HG02798 (cell line): ENCODE measurements around the gene ENOX1.
A peak's percentile ranks its signal among the peaks of the same experiment; 100 is the strongest.
"Not testable (repeated sequence)": the region's sequence is repeated elsewhere in the genome, so short reads cannot be mapped to it uniquely, and the experiment has no call there.

ENCODE experiments used
- ATAC-seq: cut with Tn5 transposase; IDR thresholded peaks from one replicate; pipeline ENCODE4 v1.9.1; 2021; ENCODE audit warnings: mild to moderate bottlenecking; ENCODE audit not compliant: unreplicated experiment, poor library complexity

The ENOX1 gene

GRCh38 chr13:43446126-43446525 is 340.6 kb downstream of the ENOX1 start:
- ATAC-seq, result no peak

- no peak for ATAC-seq
These were observed 341.1 kb downstream of the ENOX1 start for GRCh38 chr13:43445668-43446067.

- no peak for ATAC-seq
These were observed 342.7 kb downstream of the ENOX1 start for GRCh38 chr13:43444081-43444480.

- ATAC-seq, result no peak
These were observed 344.8 kb downstream of the ENOX1 start for GRCh38 chr13:43441899-43442499.

- no peak for ATAC-seq
These were observed 345.3 kb downstream of the ENOX1 start for GRCh38 chr13:43441464-43441863.

GRCh38 chr13:43434191-43434590 is 352.6 kb downstream of the ENOX1 start:
- ATAC-seq, result no peak

GRCh38 chr13:43433691-43434141 is 353.1 kb downstream of the ENOX1 start:
- ATAC-seq, result no peak

GRCh38 chr13:43432958-43433357 is 353.8 kb downstream of the ENOX1 start:
- no peak for ATAC-seq

- no peak for ATAC-seq
These were observed 354.9 kb downstream of the ENOX1 start for GRCh38 chr13:43431841-43432240.

GRCh38 chr13:43431290-43431716 is 355.5 kb downstream of the ENOX1 start:
- no peak for ATAC-seq

- ATAC-seq, result peak; percentile 57
These were observed 358.1 kb downstream of the ENOX1 start for GRCh38 chr13:43428545-43429296.

- no peak for ATAC-seq
These were observed 360.4 kb downstream of the ENOX1 start for GRCh38 chr13:43426355-43426754.

GRCh38 chr13:43425234-43425633 is 361.5 kb downstream of the ENOX1 start:
- no peak for ATAC-seq

- no peak for ATAC-seq
These were observed 362.4 kb downstream of the ENOX1 start for GRCh38 chr13:43424412-43424811.

GRCh38 chr13:43422116-43422515 is 364.7 kb downstream of the ENOX1 start:
- ATAC-seq, result no peak

GRCh38 chr13:43416842-43417241 is 369.9 kb downstream of the ENOX1 start:
- not testable (repeated sequence) for ATAC-seq

GRCh38 chr13:43416408-43416807 is 370.4 kb downstream of the ENOX1 start:
- ATAC-seq, result not testable (repeated sequence)

GRCh38 chr13:43415903-43416391 is 370.8 kb downstream of the ENOX1 start:
- ATAC-seq, result not testable (repeated sequence)

- ATAC-seq, result no peak
These were observed 372.7 kb downstream of the ENOX1 start for GRCh38 chr13:43414111-43414510.

- no peak for ATAC-seq
These were observed 375.0 kb downstream of the ENOX1 start for GRCh38 chr13:43411741-43412140.

- no peak for ATAC-seq
These were observed 375.6 kb downstream of the ENOX1 start for GRCh38 chr13:43411211-43411610.

- no peak for ATAC-seq
These were observed 378.5 kb downstream of the ENOX1 start for GRCh38 chr13:43408274-43408673.
